HCT116 (cell line): ENCODE measurements around the gene SERPINB5. TPM values are rescaled to one million over a fixed set of nuclear protein-coding genes. Genes with fewer than 3 reads are reported as not detected.

Experiments used
- ATAC-seq: fragments of 200-7000 bp; cut with Tn5 transposase; 2 replicates; pipeline ENCODE4 v1.9.1; 2020; ENCODE audit warnings: mild to moderate bottlenecking, moderate library complexity
- BruUV-seq: library from RNA; stranded (reverse); fragments of 400-500 nt; replicated peaks from 2 replicates; lab custom pipeline; 2021; lab: Mats Ljungman, UMichigan
- CTCF ChIA-PET: fragments of 300-600 bp; sonication (Branson Sonifier 250); formaldehyde crosslinking; loops from one replicate; lab custom pipeline; 2021; ENCODE audit warnings: antibody characterized with exemption; lab: Charles Lee
- POLR2A ChIA-PET: fragments of 300-600, 350-600 bp; sonication (Branson Sonifier 250); formaldehyde crosslinking; loops from one replicate; lab custom pipeline; 2021; ENCODE audit warnings: antibody characterized with exemption; lab: Charles Lee
- RAD21 ChIA-PET, 2 experiments: fragments of 300-600 bp; sonication (Branson Sonifier 250); formaldehyde crosslinking; loops; one replicate each; lab custom pipeline; 2023; ENCODE audit warnings: low total read pairs in 2 of 2; ENCODE audit not compliant: uncharacterized antibody in 2 of 2, unreplicated experiment in 2 of 2, low non-redundant PET in 1 of 2; lab: Charles Lee
- DNase-seq: peaks from one replicate; pipeline ENCODE4 v3.0.0-alpha.2; 2010; ENCODE audit warnings: low read depth, low spot score
- H2AFZ ChIP-seq: fragments of 200-600 bp; shearing (Covaris generic), sonication (generic); 2 replicates; pipeline ENCODE4 v1.6.1; 2017; ENCODE audit warnings: low read depth, mixed run types, mixed read lengths, antibody characterized with exemption, low read length; ENCODE audit not compliant: poor library complexity, severe bottlenecking
- H3K27ac ChIP-seq: 2 replicates; pipeline ENCODE4 v1.5.1; 2012; ENCODE audit warnings: low read depth, low read length
- H3K27me3 ChIP-seq: fragments of 200-600 bp; sonication (generic); 2 replicates; pipeline ENCODE4 v1.6.1; 2016; ENCODE audit warnings: mixed run types, low read length, mixed read lengths; ENCODE audit not compliant: insufficient read depth
- H3K36me3 ChIP-seq, 2 experiments: fragments of 200-500 bp in 1 of 2; fragments of 200-600 bp in 1 of 2; sonication (Bioruptor generic) in 1 of 2; sonication (generic) in 1 of 2; 2 replicates each; pipeline versions ENCODE4 v1.5.1 to v1.6.1; 2014 to 2016; ENCODE audit warnings: low read length in 2 of 2, inconsistent platforms in 1 of 2, mixed read lengths in 1 of 2, mixed run types in 1 of 2; ENCODE audit not compliant: insufficient read depth in 2 of 2, control insufficient read depth in 1 of 2
- H3K4me1 ChIP-seq, 2 experiments: fragments of 200-600 bp in 1 of 2; sonication (generic) in 1 of 2; 2 replicates each; pipeline versions ENCODE4 v1.5.1 to v1.6.1; 2012 to 2017; ENCODE audit warnings: low read length in 2 of 2, inconsistent platforms in 1 of 2, mild to moderate bottlenecking in 1 of 2, mixed read lengths in 1 of 2, mixed run types in 1 of 2, moderate library complexity in 1 of 2; ENCODE audit not compliant: insufficient read depth in 2 of 2, control insufficient read depth in 1 of 2
- H3K4me2 ChIP-seq: fragments of 200-600 bp; sonication (generic); 2 replicates; pipeline ENCODE4 v1.6.1; 2017; ENCODE audit warnings: mixed run types, low read length, mixed read lengths
- H3K4me3 ChIP-seq, 2 experiments: fragments of 200-600 bp in 1 of 2; sonication (generic) in 1 of 2; replicated peaks in 1 of 2; 2 replicates each; pipeline ENCODE4 v1.5.1; 2011 to 2016; ENCODE audit warnings: low read length in 2 of 2, control low read depth in 1 of 2, low read depth in 1 of 2, mild to moderate bottlenecking in 1 of 2, mixed read lengths in 1 of 2, mixed run types in 1 of 2
- H3K79me2 ChIP-seq: fragments of 200-600 bp; sonication (generic); 2 replicates; pipeline ENCODE4 v1.6.1; 2017; ENCODE audit warnings: mild to moderate bottlenecking, mixed run types, low read length, moderate library complexity, mixed read lengths; ENCODE audit not compliant: insufficient read depth
- H3K9ac ChIP-seq: fragments of 200-600 bp; sonication (generic); 2 replicates; pipeline ENCODE4 v1.6.1; 2016; ENCODE audit warnings: low read length, mixed read lengths
- H3K9me2 ChIP-seq: fragments of 200-600 bp; sonication (generic), shearing (Covaris generic); 2 replicates; pipeline ENCODE4 v1.6.1; 2017; ENCODE audit warnings: mixed run types, mild to moderate bottlenecking, moderate library complexity; ENCODE audit not compliant: insufficient read depth
- H3K9me3 ChIP-seq, 2 experiments: fragments of 200-500 bp in 1 of 2; fragments of 200-600 bp in 1 of 2; sonication (Bioruptor generic) in 1 of 2; sonication (generic) in 1 of 2; 2 replicates each; pipeline ENCODE4 v1.6.1; 2014 to 2017; ENCODE audit warnings: low read length in 2 of 2, mixed read lengths in 2 of 2, inconsistent platforms in 1 of 2, low read depth in 1 of 2, mild to moderate bottlenecking in 1 of 2, mixed run types in 1 of 2, moderate library complexity in 1 of 2; ENCODE audit not compliant: control insufficient read depth in 1 of 2, insufficient read depth in 1 of 2
- H4K20me1 ChIP-seq: fragments of 200-600 bp; sonication (generic), shearing (Covaris generic); 2 replicates; pipeline ENCODE4 v1.6.1; 2017; ENCODE audit warnings: mixed run types, mild to moderate bottlenecking, moderate library complexity; ENCODE audit not compliant: insufficient read depth
- ELF1 ChIP-seq: IDR thresholded peaks from 2 replicates; pipeline ENCODE4 v1.6.1; 2012; ENCODE audit warnings: low read depth, borderline replicate concordance
- EZH2 ChIP-seq: fragments of 200-600 bp; sonication (generic); IDR thresholded peaks from 2 replicates; pipeline ENCODE4 v1.6.1; 2017; ENCODE audit warnings: antibody characterized with exemption, mixed run types
- EZH2phosphoT487 ChIP-seq: fragments of 200-600 bp; IDR thresholded peaks from 2 replicates; pipeline ENCODE4 v1.6.1; 2018; ENCODE audit warnings: antibody characterized with exemption, borderline replicate concordance
- POLR2A ChIP-seq: IDR thresholded peaks from 2 replicates; pipeline ENCODE4 v1.7.0; 2011; ENCODE audit warnings: borderline replicate concordance; ENCODE audit not compliant: insufficient read depth, insufficient read length; ENCODE audit errors: extremely low read depth
- SP1 ChIP-seq: IDR thresholded peaks from 2 replicates; pipeline ENCODE4 v1.6.1; 2012; ENCODE audit warnings: low read depth
- TCF7L2 ChIP-seq: IDR thresholded peaks from 2 replicates; pipeline ENCODE4 v1.7.0; 2011; ENCODE audit warnings: borderline replicate concordance, inconsistent platforms; ENCODE audit not compliant: insufficient read depth, insufficient read length; ENCODE audit errors: extremely low read depth
- ZFX ChIP-seq: fragments of 450-650 bp; IDR thresholded peaks from 2 replicates; pipeline ENCODE4 v1.6.1; 2017
- ZNF274 ChIP-seq: fragments of 200-500 bp; sonication (Bioruptor generic); IDR thresholded peaks from 2 replicates; pipeline ENCODE4 v1.6.1; 2014; ENCODE audit warnings: mild to moderate bottlenecking, low read depth, low read length, inconsistent platforms
- intact Hi-C: fragments of 100-400 bp; cut with micrococcal nuclease; formaldehyde crosslinking; loops from 2 replicates; pipeline ENCODE4 v1.10.0; 2022
- total RNA-seq: library from RNA; stranded (reverse); gene quantifications from one replicate; pipeline ENCODE4 v1.2.1, GENCODE V29; 2021; ENCODE audit not compliant: unreplicated experiment
- TF ChIP-seq, protein P1 (sequence below): IDR thresholded peaks from 2 replicates; pipeline ENCODE4 v1.6.1; 2012; ENCODE audit warnings: low read depth
- TF ChIP-seq, protein P2 (sequence below), 3 experiments: fragments of 200-600 bp in 1 of 3; sonication (generic) in 1 of 3; IDR thresholded peaks in 2 of 3; conservative IDR thresholded peaks in 1 of 3; 2 replicates each; pipeline ENCODE4 v1.5.1; 2012 to 2017; ENCODE audit warnings: low read depth in 2 of 3, low read length in 2 of 3, antibody characterized with exemption in 1 of 3, borderline replicate concordance in 1 of 3, control low read depth in 1 of 3, mild to moderate bottlenecking in 1 of 3, mixed read lengths in 1 of 3, mixed run types in 1 of 3, moderate library complexity in 1 of 3; ENCODE audit not compliant: insufficient read depth in 1 of 3
- TF ChIP-seq, protein P3 (sequence below): IDR thresholded peaks from 2 replicates; pipeline ENCODE4 v1.6.1; 2012

Gene SERPINB5
- total RNA-seq, 1 experiment from 2014 or later, result 19.5 TPM

DNA sequence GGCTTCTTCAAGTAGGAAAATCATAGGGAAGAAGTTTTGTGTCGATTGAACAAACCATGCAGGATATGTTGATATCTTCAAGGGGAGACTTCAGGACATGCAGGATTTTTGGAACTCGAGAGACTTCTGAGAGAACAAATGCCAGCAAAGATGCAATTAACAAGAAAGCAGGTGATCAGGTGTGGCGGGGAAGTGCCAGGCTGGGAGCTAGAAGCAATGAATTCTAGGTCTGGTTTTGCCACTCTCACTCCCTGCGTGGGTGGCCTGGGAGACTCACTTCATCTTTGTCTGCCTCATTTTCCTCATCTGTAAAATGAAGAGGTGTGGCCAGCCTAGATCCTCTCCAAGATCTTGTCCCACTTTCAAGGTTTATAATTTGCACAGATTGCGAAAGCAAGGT, 3.1 kb downstream of the SERPINB5 start:
- H3K4me2 ChIP-seq, result no peak overlapping the region
- no peaks in the 10 kb centered on the region for H3K27me3 ChIP-seq
- intact Hi-C loops, result no loop called here
- H2AFZ ChIP-seq, result no peak overlapping the region
- DNase-seq (no peak), ATAC-seq (no peak)
- ChIA-PET RAD21 (no interaction called here), POLR2A (no interaction called here), CTCF (no interaction called here)
- peaks cover 9 to 28% of the 10 kb centered on the region in 2 experiments; a peak in 3 of 4 replicates for H3K4me1 ChIP-seq
- no TSS peak for BruUV-seq
- no peak overlapping the region for H3K9ac ChIP-seq
- H3K36me3 ChIP-seq, result no peaks in the 10 kb centered on the region
- no peaks in the 10 kb centered on the region; the same call in 1 of the 2 replicates for H3K79me2 ChIP-seq
- no peaks in the 10 kb centered on the region for H4K20me1 ChIP-seq
- no peak overlapping the region for H3K27ac ChIP-seq
- TF ChIP-seq, protein P1, sequence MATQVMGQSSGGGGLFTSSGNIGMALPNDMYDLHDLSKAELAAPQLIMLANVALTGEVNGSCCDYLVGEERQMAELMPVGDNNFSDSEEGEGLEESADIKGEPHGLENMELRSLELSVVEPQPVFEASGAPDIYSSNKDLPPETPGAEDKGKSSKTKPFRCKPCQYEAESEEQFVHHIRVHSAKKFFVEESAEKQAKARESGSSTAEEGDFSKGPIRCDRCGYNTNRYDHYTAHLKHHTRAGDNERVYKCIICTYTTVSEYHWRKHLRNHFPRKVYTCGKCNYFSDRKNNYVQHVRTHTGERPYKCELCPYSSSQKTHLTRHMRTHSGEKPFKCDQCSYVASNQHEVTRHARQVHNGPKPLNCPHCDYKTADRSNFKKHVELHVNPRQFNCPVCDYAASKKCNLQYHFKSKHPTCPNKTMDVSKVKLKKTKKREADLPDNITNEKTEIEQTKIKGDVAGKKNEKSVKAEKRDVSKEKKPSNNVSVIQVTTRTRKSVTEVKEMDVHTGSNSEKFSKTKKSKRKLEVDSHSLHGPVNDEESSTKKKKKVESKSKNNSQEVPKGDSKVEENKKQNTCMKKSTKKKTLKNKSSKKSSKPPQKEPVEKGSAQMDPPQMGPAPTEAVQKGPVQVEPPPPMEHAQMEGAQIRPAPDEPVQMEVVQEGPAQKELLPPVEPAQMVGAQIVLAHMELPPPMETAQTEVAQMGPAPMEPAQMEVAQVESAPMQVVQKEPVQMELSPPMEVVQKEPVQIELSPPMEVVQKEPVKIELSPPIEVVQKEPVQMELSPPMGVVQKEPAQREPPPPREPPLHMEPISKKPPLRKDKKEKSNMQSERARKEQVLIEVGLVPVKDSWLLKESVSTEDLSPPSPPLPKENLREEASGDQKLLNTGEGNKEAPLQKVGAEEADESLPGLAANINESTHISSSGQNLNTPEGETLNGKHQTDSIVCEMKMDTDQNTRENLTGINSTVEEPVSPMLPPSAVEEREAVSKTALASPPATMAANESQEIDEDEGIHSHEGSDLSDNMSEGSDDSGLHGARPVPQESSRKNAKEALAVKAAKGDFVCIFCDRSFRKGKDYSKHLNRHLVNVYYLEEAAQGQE, result no peak
- TF ChIP-seq TCF7L2, result no peak
- no peak for TF ChIP-seq ELF1
- TF ChIP-seq ZFX, result no peak
- no peak overlapping the region for H3K4me3 ChIP-seq
- H3K9me3 ChIP-seq, result no peaks in the 10 kb centered on the region
- H3K9me2 ChIP-seq, result no peaks in the 10 kb centered on the region

DNA sequence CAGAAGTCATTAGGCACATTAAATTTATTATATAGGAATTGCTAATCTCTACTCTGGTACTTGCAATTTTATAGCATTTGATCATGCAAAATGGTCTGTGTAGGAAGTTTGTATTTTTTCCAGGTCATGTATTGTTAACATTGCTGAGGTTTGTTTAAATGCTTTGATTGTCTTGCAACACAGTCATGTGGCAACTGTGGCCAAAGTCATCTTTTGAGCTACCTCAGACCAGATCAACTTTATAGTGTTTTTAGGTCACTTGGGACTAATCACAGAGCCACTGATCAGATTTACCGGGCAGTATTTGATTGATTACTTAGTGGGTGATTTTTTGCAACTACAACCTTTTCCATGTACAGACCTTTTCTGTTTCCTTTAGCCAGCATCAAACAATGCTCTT, 3.7 kb downstream of the SERPINB5 start:
- no peak overlapping the region for H3K9ac ChIP-seq
- H4K20me1 ChIP-seq, result no peaks in the 10 kb centered on the region
- RAD21 ChIA-PET, result no interaction called here
- no peak overlapping the region for H3K4me2 ChIP-seq
- H3K4me3 ChIP-seq, result no peak overlapping the region
- H3K27ac ChIP-seq, result no peak overlapping the region
- no peaks in the 10 kb centered on the region for H3K36me3 ChIP-seq
- intact Hi-C loops, result no loop called here
- BruUV-seq, result no TSS peak
- H3K27me3 ChIP-seq, result no peaks in the 10 kb centered on the region
- POLR2A ChIA-PET, result no interaction called here
- H2AFZ ChIP-seq, result no peak overlapping the region
- DNase-seq (no peak), ATAC-seq (no peak)
- no peaks in the 10 kb centered on the region; the same call in 1 of the 2 replicates for H3K79me2 ChIP-seq
- H3K9me2 ChIP-seq, result no peaks in the 10 kb centered on the region
- CTCF ChIA-PET, result no interaction called here
- H3K4me1 ChIP-seq, result peaks cover 9 to 28% of the 10 kb centered on the region in 2 experiments; a peak in 3 of 4 replicates
- H3K9me3 ChIP-seq, result no peaks in the 10 kb centered on the region
- TF ChIP-seq TCF7L2 (no peak), EZH2 (no peak), ZNF274 (no peak), EZH2phosphoT487 (no peak), ZFX (no peak), POLR2A (no peak), SP1 (no peak)
- TF ChIP-seq, protein P2, sequence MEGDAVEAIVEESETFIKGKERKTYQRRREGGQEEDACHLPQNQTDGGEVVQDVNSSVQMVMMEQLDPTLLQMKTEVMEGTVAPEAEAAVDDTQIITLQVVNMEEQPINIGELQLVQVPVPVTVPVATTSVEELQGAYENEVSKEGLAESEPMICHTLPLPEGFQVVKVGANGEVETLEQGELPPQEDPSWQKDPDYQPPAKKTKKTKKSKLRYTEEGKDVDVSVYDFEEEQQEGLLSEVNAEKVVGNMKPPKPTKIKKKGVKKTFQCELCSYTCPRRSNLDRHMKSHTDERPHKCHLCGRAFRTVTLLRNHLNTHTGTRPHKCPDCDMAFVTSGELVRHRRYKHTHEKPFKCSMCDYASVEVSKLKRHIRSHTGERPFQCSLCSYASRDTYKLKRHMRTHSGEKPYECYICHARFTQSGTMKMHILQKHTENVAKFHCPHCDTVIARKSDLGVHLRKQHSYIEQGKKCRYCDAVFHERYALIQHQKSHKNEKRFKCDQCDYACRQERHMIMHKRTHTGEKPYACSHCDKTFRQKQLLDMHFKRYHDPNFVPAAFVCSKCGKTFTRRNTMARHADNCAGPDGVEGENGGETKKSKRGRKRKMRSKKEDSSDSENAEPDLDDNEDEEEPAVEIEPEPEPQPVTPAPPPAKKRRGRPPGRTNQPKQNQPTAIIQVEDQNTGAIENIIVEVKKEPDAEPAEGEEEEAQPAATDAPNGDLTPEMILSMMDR (IDR thresholded peaks at IDR 0.05 in 2 of 3, conservative IDR thresholded peaks at IDR 0.05 in 1 of 3; ENCODE audit: borderline replicate concordance in 1 of 3, insufficient read depth in 1 of 3, low read depth in 2 of 3, low read length in 2 of 3), result no peak
- TF ChIP-seq, protein P3, sequence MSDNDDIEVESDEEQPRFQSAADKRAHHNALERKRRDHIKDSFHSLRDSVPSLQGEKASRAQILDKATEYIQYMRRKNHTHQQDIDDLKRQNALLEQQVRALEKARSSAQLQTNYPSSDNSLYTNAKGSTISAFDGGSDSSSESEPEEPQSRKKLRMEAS, result no peak
